ENCODE data around the gene ABLIM3.

- TF ChIP-seq CTCF (IDR thresholded peaks at IDR 0.05) (no peak), POLR2A (IDR thresholded peaks at IDR 0.05) (no peak), EP300 (IDR thresholded peaks at IDR 0.05; ENCODE audit: low read depth) (no peak), POLR2AphosphoS5 (IDR thresholded peaks at IDR 0.05) (no peak)
Observed at GRCh38 chr5:149211566-149211965, 70.3 kb downstream of the ABLIM3 start.

Data from transverse colon (tissue), 4 donors.